ENCODE measurements around the gene MBNL1. TPM values are rescaled to one million over a fixed set of nuclear protein-coding genes. Genes with fewer than 3 reads are reported as not detected.

The MBNL1 gene
- total RNA-seq, 1 donor from 2014 or later = 36.2 TPM

- H3K4me3 Mint-ChIP-seq = peak overlapping the region; percentile 100
- H3K36me3 Mint-ChIP-seq (ENCODE audit: low read depth) = no peaks in the 10 kb centered on the region
- peaks cover 49% of the 10 kb centered on the region for H3K4me1 Mint-ChIP-seq
- TF ChIP-seq CTCF (conservative IDR thresholded peaks at IDR 0.05) = no peak
- H3K27me3 Mint-ChIP-seq (ENCODE audit: low read depth) = no peaks in the 10 kb centered on the region
- H3K9me3 Mint-ChIP-seq = no peaks in the 10 kb centered on the region
- DNase-seq (ENCODE audit: low read depth, low spot score) = no peak
- H3K27ac Mint-ChIP-seq (ENCODE audit: unreplicated experiment) = peak overlapping the region; percentile 95
Observed at GRCh38 chr3:152269831-152270734, 1.4 kb downstream of the MBNL1 start.

- peak overlapping the region; percentile 67 for H3K4me3 Mint-ChIP-seq
- no peaks in the 10 kb centered on the region for H3K36me3 Mint-ChIP-seq (ENCODE audit: low read depth)
- no peak overlapping the region for H3K27ac Mint-ChIP-seq (ENCODE audit: unreplicated experiment)
- no peaks in the 10 kb centered on the region for H3K27me3 Mint-ChIP-seq (ENCODE audit: low read depth)
- H3K9me3 Mint-ChIP-seq = no peaks in the 10 kb centered on the region
- DNase-seq (ENCODE audit: low read depth, low spot score) = no peak
- no peak for TF ChIP-seq CTCF (conservative IDR thresholded peaks at IDR 0.05)
- peaks cover 49% of the 10 kb centered on the region for H3K4me1 Mint-ChIP-seq
Observed at GRCh38 chr3:152270937-152271336, 2.2 kb downstream of the MBNL1 start.

- Mint-ChIP-seq H3K4me1 (peaks cover 47% of the 10 kb centered on the region), H3K36me3 (ENCODE audit: low read depth) (no peaks in the 10 kb centered on the region), H3K9me3 (no peaks in the 10 kb centered on the region), H3K27me3 (ENCODE audit: low read depth) (no peaks in the 10 kb centered on the region), H3K4me3 (peak overlapping the region; percentile 67), H3K27ac (ENCODE audit: unreplicated experiment) (no peak overlapping the region)
- TF ChIP-seq CTCF (conservative IDR thresholded peaks at IDR 0.05) = no peak
- DNase-seq (ENCODE audit: low read depth, low spot score) = no peak
Observed at GRCh38 chr3:152271501-152272236, 2.9 kb downstream of the MBNL1 start.

- peaks cover 38% of the 10 kb centered on the region for H3K4me1 Mint-ChIP-seq
- H3K36me3 Mint-ChIP-seq (ENCODE audit: low read depth) = no peaks in the 10 kb centered on the region
- peak overlapping the region; percentile 11 for H3K4me3 Mint-ChIP-seq
- H3K27me3 Mint-ChIP-seq (ENCODE audit: low read depth) = no peaks in the 10 kb centered on the region
- no peaks in the 10 kb centered on the region for H3K9me3 Mint-ChIP-seq
- no peak for TF ChIP-seq CTCF (conservative IDR thresholded peaks at IDR 0.05)
- DNase-seq (ENCODE audit: low read depth, low spot score) = no peak
- no peak overlapping the region for H3K27ac Mint-ChIP-seq (ENCODE audit: unreplicated experiment)
Observed at GRCh38 chr3:152272771-152273242, 4.1 kb downstream of the MBNL1 start.

- Mint-ChIP-seq H3K9me3 (no peaks in the 10 kb centered on the region), H3K27ac (ENCODE audit: unreplicated experiment) (no peak overlapping the region), H3K4me1 (peaks cover 31% of the 10 kb centered on the region), H3K36me3 (ENCODE audit: low read depth) (no peaks in the 10 kb centered on the region), H3K4me3 (no peak overlapping the region), H3K27me3 (ENCODE audit: low read depth) (no peaks in the 10 kb centered on the region)
- no peak for DNase-seq (ENCODE audit: low read depth, low spot score)
- no peak for TF ChIP-seq CTCF (conservative IDR thresholded peaks at IDR 0.05)
Observed at GRCh38 chr3:152276681-152277080, 8.0 kb downstream of the MBNL1 start.
